DMS114 treated with DMSO at 0.1 percent for 48 hours (cell line): ENCODE measurements around the gene TTC21B.
A peak's percentile ranks its signal among the peaks of the same experiment; 100 is the strongest.
"Not testable (repeated sequence)": the region's sequence is repeated elsewhere in the genome, so short reads cannot be mapped to it uniquely, and the experiment has no call there.

ENCODE experiments used
- DNase-seq: peaks from one replicate; lab custom pipeline; 2025; ENCODE audit not compliant: unreplicated experiment; lab: John Stamatoyannopoulos, UW

Gene TTC21B

GRCh38 chr2:165889158-165889557 is 64.4 kb downstream of the TTC21B start:
- no peak for DNase-seq

- no peak for DNase-seq
Observed at GRCh38 chr2:165888171-165888570, 65.4 kb downstream of the TTC21B start.

- DNase-seq, result no peak
Observed at GRCh38 chr2:165886487-165887146, 67.0 kb downstream of the TTC21B start.

- DNase-seq, result no peak
Observed at GRCh38 chr2:165877565-165878550, 75.7 kb downstream of the TTC21B start.

- DNase-seq, result no peak
Observed at GRCh38 chr2:165876712-165877111, 76.9 kb downstream of the TTC21B start.

- no peak for DNase-seq
Observed at GRCh38 chr2:165876269-165876668, 77.3 kb downstream of the TTC21B start.

GRCh38 chr2:165874445-165875039 is 79.0 kb downstream of the TTC21B start:
- peak; percentile 25 for DNase-seq

GRCh38 chr2:165872101-165872791 is 81.3 kb downstream of the TTC21B start:
- DNase-seq, result no peak

GRCh38 chr2:165871025-165871424 is 82.6 kb downstream of the TTC21B start:
- DNase-seq, result no peak

GRCh38 chr2:165870346-165870745 is 83.2 kb downstream of the TTC21B start:
- DNase-seq, result no peak

- DNase-seq, result no peak
Observed at GRCh38 chr2:165868211-165868610, 85.4 kb downstream of the TTC21B start.

- no peak for DNase-seq
Observed at GRCh38 chr2:165864296-165864695, 89.3 kb downstream of the TTC21B start.

- no peak for DNase-seq
Observed at GRCh38 chr2:165863810-165864261, 89.7 kb downstream of the TTC21B start.

GRCh38 chr2:165861083-165861482 is 92.5 kb downstream of the TTC21B start:
- not testable (repeated sequence) for DNase-seq

- not testable (repeated sequence) for DNase-seq
Observed at GRCh38 chr2:165859723-165860122, 93.9 kb downstream of the TTC21B start.

GRCh38 chr2:165857876-165858275 is 95.7 kb downstream of the TTC21B start:
- no peak for DNase-seq

- DNase-seq, result no peak
Observed at GRCh38 chr2:165852394-165852793, 101.2 kb downstream of the TTC21B start.

- no peak for DNase-seq
Observed at GRCh38 chr2:165847001-165847400, 106.6 kb downstream of the TTC21B start.

- no peak for DNase-seq
Observed at GRCh38 chr2:165846056-165846455, 107.5 kb downstream of the TTC21B start.

- no peak for DNase-seq
Observed at GRCh38 chr2:165844216-165844615, 109.4 kb downstream of the TTC21B start.

- DNase-seq, result peak; percentile 81
Observed at GRCh38 chr2:165843351-165843750, 110.2 kb downstream of the TTC21B start.
